ENCODE measurements around the gene PRADC1.

PRADC1 gene

GRCh38 chr2:73258913-73259215, 25.8 kb upstream of the PRADC1 start:
- H3K4me3 ChIP-seq (ENCODE audit: control insufficient read depth, low read depth, low read length), result no peak overlapping the region
- TF ChIP-seq CTCF (IDR thresholded peaks at IDR 0.05; ENCODE audit: control insufficient read depth, insufficient read depth, low read depth, low read length, missing control alignments), result no peak
- no peak for DNase-seq (ENCODE audit: low read depth)

GRCh38 chr2:73258186-73258912, 25.3 kb upstream of the PRADC1 start:
- TF ChIP-seq CTCF (IDR thresholded peaks at IDR 0.05; ENCODE audit: control insufficient read depth, insufficient read depth, low read depth, low read length, missing control alignments), result no peak
- no peak overlapping the region for H3K4me3 ChIP-seq (ENCODE audit: control insufficient read depth, low read depth, low read length)
- no peak for DNase-seq (ENCODE audit: low read depth)

GRCh38 chr2:73257425-73258125, 24.5 kb upstream of the PRADC1 start:
- no peak overlapping the region for H3K4me3 ChIP-seq (ENCODE audit: control insufficient read depth, low read depth, low read length)
- no peak for TF ChIP-seq CTCF (IDR thresholded peaks at IDR 0.05; ENCODE audit: control insufficient read depth, insufficient read depth, low read depth, low read length, missing control alignments)
- no peak for DNase-seq (ENCODE audit: low read depth)

- DNase-seq (ENCODE audit: low read depth), result no peak
- TF ChIP-seq CTCF (IDR thresholded peaks at IDR 0.05; ENCODE audit: control insufficient read depth, insufficient read depth, low read depth, low read length, missing control alignments), result no peak
- H3K4me3 ChIP-seq (ENCODE audit: control insufficient read depth, low read depth, low read length), result no peak overlapping the region
Observed at GRCh38 chr2:73257021-73257420, 24.0 kb upstream of the PRADC1 start.

GRCh38 chr2:73256618-73256922, 23.5 kb upstream of the PRADC1 start:
- TF ChIP-seq CTCF (IDR thresholded peaks at IDR 0.05; ENCODE audit: control insufficient read depth, insufficient read depth, low read depth, low read length, missing control alignments), result no peak
- DNase-seq (ENCODE audit: low read depth), result no peak
- H3K4me3 ChIP-seq (ENCODE audit: control insufficient read depth, low read depth, low read length), result no peak overlapping the region

GRCh38 chr2:73255907-73256617, 23.0 kb upstream of the PRADC1 start:
- no peak for TF ChIP-seq CTCF (IDR thresholded peaks at IDR 0.05; ENCODE audit: control insufficient read depth, insufficient read depth, low read depth, low read length, missing control alignments)
- no peak for DNase-seq (ENCODE audit: low read depth)
- H3K4me3 ChIP-seq (ENCODE audit: control insufficient read depth, low read depth, low read length), result no peak overlapping the region
